Mammary epithelial cell (primary cell): ENCODE results near the gene DIS3L2.

Experiments
- CTCF ChIP-seq, 2 donors: IDR thresholded peaks in 1 of 2; conservative IDR thresholded peaks in 1 of 2; 2 replicates each; pipeline ENCODE4 v1.5.1; 2011 to 2012; ENCODE audit warnings: inconsistent platforms in 2 of 2, low read length in 2 of 2, mild to moderate bottlenecking in 2 of 2, control low read depth in 1 of 2, low read depth in 1 of 2; ENCODE audit not compliant: insufficient read depth in 1 of 2; ENCODE audit errors: extremely low read depth in 1 of 2
- EZH2 ChIP-seq: IDR thresholded peaks from 2 replicates; pipeline ENCODE4 v1.6.1; 2012; ENCODE audit warnings: low read length, inconsistent platforms, borderline replicate concordance

DNA sequence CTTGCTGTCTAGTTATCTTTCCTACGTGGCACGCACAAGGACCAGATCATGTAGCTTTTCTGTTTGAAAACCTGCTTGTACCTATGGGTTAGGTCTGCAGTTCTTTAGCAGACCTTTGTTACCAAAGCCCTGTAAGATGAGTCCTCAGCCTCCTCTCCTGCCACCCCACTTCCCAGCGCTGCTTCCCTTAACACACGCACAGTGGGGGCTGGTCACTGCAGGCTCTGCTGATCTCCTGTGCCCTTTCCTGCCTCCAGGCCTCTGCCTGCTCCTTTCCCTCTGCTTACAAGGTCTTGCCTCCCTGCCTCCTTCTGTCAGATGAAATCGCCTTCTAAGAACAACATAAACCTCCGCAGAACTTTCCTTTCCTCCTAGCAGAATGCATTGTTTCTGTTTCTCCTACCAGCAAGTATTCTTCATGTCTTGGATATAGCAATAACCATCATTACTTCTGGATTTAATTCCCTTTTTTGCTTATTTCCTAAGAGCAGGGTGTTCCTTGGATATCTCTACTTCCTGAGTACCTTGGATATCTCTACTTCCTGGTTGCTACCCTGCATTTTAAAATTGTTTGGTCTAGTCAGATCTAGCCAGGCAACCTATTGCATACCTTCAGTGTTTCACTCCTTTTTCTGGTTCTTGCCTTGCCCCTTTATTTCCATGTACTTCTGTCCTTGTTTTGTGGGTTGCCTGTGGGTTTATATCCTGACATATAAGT, 257.4 kb downstream of the DIS3L2 start:
- no peak for TF ChIP-seq CTCF (conservative IDR thresholded peaks at IDR 0.05 in 1 of 2, IDR thresholded peaks at IDR 0.05 in 1 of 2; ENCODE audit: extremely low read depth in 1 of 2, insufficient read depth in 1 of 2, low read depth in 1 of 2, low read length in 2 of 2)
- TF ChIP-seq EZH2, result no peak
